CD4-positive, alpha-beta T cell treated with Interleukin-15 for 4 hours (primary cell): Measurements from ENCODE around the gene PLEKHH1.

Experiments
- DNase-seq: peaks from one replicate; pipeline ENCODE4 v3.0.0-alpha.2; 2020; ENCODE audit warnings: low spot score

Gene PLEKHH1

GRCh38 chr14:67510836-67511235 is 22.3 kb upstream of the PLEKHH1 start:
- DNase-seq: no peak

GRCh38 chr14:67512463-67513310 is 20.4 kb upstream of the PLEKHH1 start:
- no peak for DNase-seq

GRCh38 chr14:67513631-67514108 is 19.4 kb upstream of the PLEKHH1 start:
- no peak for DNase-seq

GRCh38 chr14:67514203-67514607 is 18.9 kb upstream of the PLEKHH1 start:
- DNase-seq: no peak

- DNase-seq: peak; percentile 29
Measured at GRCh38 chr14:67514650-67515385, 18.3 kb upstream of the PLEKHH1 start.

- DNase-seq: peak; percentile 28
Measured at GRCh38 chr14:67515386-67516079, 17.6 kb upstream of the PLEKHH1 start.

- no peak for DNase-seq
Measured at GRCh38 chr14:67516676-67517075, 16.4 kb upstream of the PLEKHH1 start.

- DNase-seq: no peak
Measured at GRCh38 chr14:67517083-67517482, 16.0 kb upstream of the PLEKHH1 start.

- DNase-seq: no peak
Measured at GRCh38 chr14:67519406-67519805, 13.7 kb upstream of the PLEKHH1 start.

- DNase-seq: no peak
Measured at GRCh38 chr14:67520482-67520881, 12.6 kb upstream of the PLEKHH1 start.

- no peak for DNase-seq
Measured at GRCh38 chr14:67522270-67522669, 10.8 kb upstream of the PLEKHH1 start.

- DNase-seq: no peak
Measured at GRCh38 chr14:67523764-67524633, 9.1 kb upstream of the PLEKHH1 start.

GRCh38 chr14:67524634-67524963 is 8.5 kb upstream of the PLEKHH1 start:
- no peak for DNase-seq

GRCh38 chr14:67525389-67525788 is 7.7 kb upstream of the PLEKHH1 start:
- no peak for DNase-seq

GRCh38 chr14:67526181-67526580 is 6.9 kb upstream of the PLEKHH1 start:
- no peak for DNase-seq

- DNase-seq: peak; percentile 47
Measured at GRCh38 chr14:67526676-67527459, 6.2 kb upstream of the PLEKHH1 start.

- no peak for DNase-seq
Measured at GRCh38 chr14:67527756-67528155, 5.3 kb upstream of the PLEKHH1 start.

GRCh38 chr14:67528276-67528675 is 4.8 kb upstream of the PLEKHH1 start:
- DNase-seq: no peak

- no peak for DNase-seq
Measured at GRCh38 chr14:67529947-67530935, 2.8 kb upstream of the PLEKHH1 start.

GRCh38 chr14:67532606-67532997 is 488 bp upstream of the PLEKHH1 start:
- no peak for DNase-seq
